Karpas-422 (cell line): ENCODE measurements around the gene CDYL2. TPM values are rescaled to one million over a fixed set of nuclear protein-coding genes. Genes with fewer than 3 reads are reported as not detected.

Experiments used
- DNase-seq: peaks from one replicate; pipeline ENCODE4 v3.0.0-alpha.2; 2015
- H2AFZ ChIP-seq: fragments of 200-600 bp; sonication (generic); 2 replicates; pipeline ENCODE4 v1.6.1; 2014; ENCODE audit warnings: antibody characterized with exemption, low read length, mixed read lengths
- H3K27ac ChIP-seq: fragments of 200-600 bp; sonication (generic); 2 replicates; pipeline ENCODE4 v1.5.1; 2014; ENCODE audit warnings: mild to moderate bottlenecking, low read length, moderate library complexity
- H3K27me3 ChIP-seq: fragments of 200-600 bp; sonication (generic); 2 replicates; pipeline ENCODE4 v1.6.1; 2014; ENCODE audit warnings: low read length, mixed read lengths
- H3K36me3 ChIP-seq: fragments of 200-600 bp; sonication (generic); 2 replicates; pipeline ENCODE4 v1.6.1; 2014; ENCODE audit warnings: low read length, mixed read lengths; ENCODE audit not compliant: insufficient read depth
- H3K4me1 ChIP-seq: fragments of 200-600 bp; sonication (generic); 2 replicates; pipeline ENCODE4 v1.6.1; 2014; ENCODE audit warnings: mild to moderate bottlenecking, low read length, mixed read lengths
- H3K4me2 ChIP-seq: fragments of 200-600 bp; sonication (generic); 2 replicates; pipeline ENCODE4 v1.6.1; 2014; ENCODE audit warnings: low read length, low read depth, mild to moderate bottlenecking; ENCODE audit not compliant: poor library complexity, severe bottlenecking
- H3K4me3 ChIP-seq: fragments of 200-600 bp; sonication (generic); 2 replicates; pipeline ENCODE4 v1.5.1; 2014; ENCODE audit warnings: mild to moderate bottlenecking, antibody characterized with exemption, low read length, mixed read lengths
- H3K79me2 ChIP-seq: fragments of 200-600 bp; sonication (generic); 2 replicates; pipeline ENCODE4 v1.6.1; 2014; ENCODE audit warnings: mild to moderate bottlenecking, low read length, mixed read lengths
- H3K9ac ChIP-seq: fragments of 200-600 bp; sonication (generic); 2 replicates; pipeline ENCODE4 v1.6.0; 2014; ENCODE audit warnings: low read length
- H3K9me2 ChIP-seq: fragments of 200-600 bp; sonication (generic), shearing (Covaris generic); replicated peaks from 2 replicates; pipeline ENCODE4 v1.6.0; 2014; ENCODE audit warnings: mild to moderate bottlenecking, low read length, moderate library complexity; ENCODE audit not compliant: insufficient read depth
- H3K9me3 ChIP-seq: fragments of 300-700, 200-600 bp; sonication (generic); 2 replicates; pipeline ENCODE4 v1.6.1; 2014; ENCODE audit warnings: low read length, mixed read lengths
- H4K20me1 ChIP-seq: fragments of 200-600 bp; sonication (generic); 2 replicates; pipeline ENCODE4 v1.6.1; 2014; ENCODE audit warnings: mild to moderate bottlenecking, antibody characterized with exemption, low read length, low read depth; ENCODE audit not compliant: insufficient read depth
- total RNA-seq: library from RNA; depleted of rRNA; stranded (reverse); fragments of >200 nt; shearing (Covaris generic); gene quantifications from 2 replicates; pipeline ENCODE4 v1.2.3, GENCODE V29; 2014; ENCODE audit warnings: low replicate concordance

The CDYL2 gene
- total RNA-seq, 1 experiment from 2014 or later, result not detected

DNA sequence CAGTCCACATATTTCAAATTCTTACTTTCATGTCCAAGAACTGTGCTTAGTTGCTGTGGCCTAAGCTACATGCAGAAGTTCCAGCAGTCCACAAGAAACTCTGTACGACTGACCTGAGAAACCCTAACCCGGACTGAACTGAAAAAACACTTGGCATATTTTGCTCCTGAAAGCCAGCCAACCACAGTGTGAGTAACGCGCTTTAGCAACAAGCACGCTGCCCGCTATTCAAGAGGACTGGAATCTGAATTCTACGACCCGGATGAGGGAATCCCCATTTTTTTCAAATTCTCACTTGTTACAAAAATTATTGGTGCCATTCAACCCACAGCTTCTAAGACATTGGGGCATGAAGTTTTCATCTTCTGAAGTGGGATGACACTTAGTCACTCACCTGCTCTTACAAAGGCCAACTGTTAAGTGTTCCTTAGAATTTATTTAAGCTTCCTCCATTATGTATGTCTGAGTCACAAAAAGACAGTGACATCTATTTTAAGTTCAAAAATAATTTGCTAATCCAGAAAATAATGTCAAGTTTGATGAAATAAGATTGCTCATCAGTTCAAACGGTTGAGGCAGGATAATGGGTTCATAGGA lies 78.7 kb downstream of the CDYL2 start:
- Histone ChIP-seq H3K4me1 (no peaks in the 10 kb centered on the region), H3K36me3 (no peaks in the 10 kb centered on the region), H3K9me2 (no peaks in the 10 kb centered on the region), H3K4me2 (no peak overlapping the region), H2AFZ (no peak overlapping the region), H3K9me3 (no peaks in the 10 kb centered on the region), H4K20me1 (no peaks in the 10 kb centered on the region), H3K27ac (no peak overlapping the region), H3K9ac (no peak overlapping the region), H3K27me3 (no peaks in the 10 kb centered on the region), H3K4me3 (no peak overlapping the region), H3K79me2 (no peaks in the 10 kb centered on the region)
- DNase-seq, result peak; percentile 15

GRCh38 chr16:80723981-80724380 lies 80.4 kb downstream of the CDYL2 start:
- no peak overlapping the region for H2AFZ ChIP-seq
- H3K9me2 ChIP-seq, result no peaks in the 10 kb centered on the region
- H3K36me3 ChIP-seq, result no peaks in the 10 kb centered on the region
- H3K27ac ChIP-seq, result no peak overlapping the region
- no peaks in the 10 kb centered on the region for H3K4me1 ChIP-seq
- no peaks in the 10 kb centered on the region for H3K9me3 ChIP-seq
- H3K4me2 ChIP-seq, result no peak overlapping the region
- no peaks in the 10 kb centered on the region for H4K20me1 ChIP-seq
- no peaks in the 10 kb centered on the region for H3K79me2 ChIP-seq
- no peak overlapping the region for H3K4me3 ChIP-seq
- H3K27me3 ChIP-seq, result no peaks in the 10 kb centered on the region
- no peak for DNase-seq
- no peak overlapping the region for H3K9ac ChIP-seq

DNA sequence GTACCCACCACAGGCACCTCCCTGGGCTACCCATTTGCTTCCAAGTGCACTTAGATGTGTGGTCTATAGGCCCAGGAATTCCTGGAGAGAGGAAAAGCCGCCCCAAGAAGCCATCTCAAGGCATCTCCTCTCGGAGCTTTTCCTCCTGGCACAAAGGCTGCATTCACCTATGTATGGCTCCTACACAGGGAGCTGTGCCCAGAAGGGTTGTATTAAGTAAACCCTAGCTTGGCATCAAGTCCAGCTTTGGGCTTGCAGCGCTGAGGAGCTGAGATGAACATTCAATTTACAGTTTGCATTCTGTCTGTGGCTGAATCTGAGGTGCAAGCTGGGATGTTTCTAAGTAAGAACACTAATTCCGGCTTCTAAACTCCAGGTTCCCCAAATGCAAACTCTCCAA lies 81.3 kb downstream of the CDYL2 start:
- Histone ChIP-seq H3K4me1 (no peaks in the 10 kb centered on the region), H3K79me2 (no peaks in the 10 kb centered on the region)
- DNase-seq, result peak; percentile 25

GRCh38 chr16:80720804-80721371 lies 83.5 kb downstream of the CDYL2 start:
- H3K9me2 ChIP-seq, result peaks cover 3% of the 10 kb centered on the region; the same call in 1 of the 2 replicates
- no peaks in the 10 kb centered on the region for H3K4me1 ChIP-seq
- peak; percentile 32 for DNase-seq
- H4K20me1 ChIP-seq, result no peaks in the 10 kb centered on the region
- no peak overlapping the region for H2AFZ ChIP-seq
- H3K79me2 ChIP-seq, result no peaks in the 10 kb centered on the region
- H3K9me3 ChIP-seq, result no peaks in the 10 kb centered on the region
- H3K36me3 ChIP-seq, result no peaks in the 10 kb centered on the region
- no peak overlapping the region for H3K4me2 ChIP-seq
- H3K4me3 ChIP-seq, result no peak overlapping the region
- H3K27ac ChIP-seq, result no peak overlapping the region
- H3K9ac ChIP-seq, result no peak overlapping the region
- H3K27me3 ChIP-seq, result no peaks in the 10 kb centered on the region

More for the DNA sequence above, 81.3 kb downstream of the CDYL2 start:
- Histone ChIP-seq H4K20me1 (no peaks in the 10 kb centered on the region), H3K4me3 (no peak overlapping the region), H2AFZ (no peak overlapping the region), H3K9me3 (no peaks in the 10 kb centered on the region), H3K27me3 (no peaks in the 10 kb centered on the region), H3K4me2 (no peak overlapping the region), H3K9me2 (no peaks in the 10 kb centered on the region), H3K27ac (no peak overlapping the region), H3K36me3 (no peaks in the 10 kb centered on the region), H3K9ac (no peak overlapping the region)

DNA sequence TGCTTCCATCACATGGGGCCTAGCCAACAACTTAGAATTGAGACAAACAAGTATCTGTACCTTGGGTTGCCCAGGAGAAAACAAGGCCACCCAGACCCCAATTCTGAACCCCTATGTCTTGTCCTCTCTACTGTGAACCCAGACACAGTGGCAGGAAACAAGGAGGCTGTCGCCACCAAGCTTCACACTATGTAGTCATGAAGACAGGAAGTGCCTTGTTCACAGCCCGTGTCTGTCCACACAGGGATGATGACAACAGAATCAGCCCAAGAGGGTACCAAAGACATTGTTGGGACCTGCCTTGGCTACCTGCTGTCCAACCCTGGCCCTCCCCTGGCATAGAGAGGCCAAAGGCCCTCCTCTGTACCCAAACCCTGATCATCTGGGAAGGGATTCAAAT lies 84.8 kb downstream of the CDYL2 start:
- peak; percentile 41 for DNase-seq
- Histone ChIP-seq H3K9me2 (peaks cover 3% of the 10 kb centered on the region; the same call in 1 of the 2 replicates), H3K9ac (no peak overlapping the region), H2AFZ (no peak overlapping the region), H3K27me3 (no peaks in the 10 kb centered on the region), H3K27ac (no peak overlapping the region), H3K9me3 (no peaks in the 10 kb centered on the region), H3K4me2 (no peak overlapping the region), H3K4me3 (no peak overlapping the region), H3K79me2 (no peaks in the 10 kb centered on the region), H3K4me1 (no peaks in the 10 kb centered on the region), H4K20me1 (no peaks in the 10 kb centered on the region), H3K36me3 (no peaks in the 10 kb centered on the region)

DNA sequence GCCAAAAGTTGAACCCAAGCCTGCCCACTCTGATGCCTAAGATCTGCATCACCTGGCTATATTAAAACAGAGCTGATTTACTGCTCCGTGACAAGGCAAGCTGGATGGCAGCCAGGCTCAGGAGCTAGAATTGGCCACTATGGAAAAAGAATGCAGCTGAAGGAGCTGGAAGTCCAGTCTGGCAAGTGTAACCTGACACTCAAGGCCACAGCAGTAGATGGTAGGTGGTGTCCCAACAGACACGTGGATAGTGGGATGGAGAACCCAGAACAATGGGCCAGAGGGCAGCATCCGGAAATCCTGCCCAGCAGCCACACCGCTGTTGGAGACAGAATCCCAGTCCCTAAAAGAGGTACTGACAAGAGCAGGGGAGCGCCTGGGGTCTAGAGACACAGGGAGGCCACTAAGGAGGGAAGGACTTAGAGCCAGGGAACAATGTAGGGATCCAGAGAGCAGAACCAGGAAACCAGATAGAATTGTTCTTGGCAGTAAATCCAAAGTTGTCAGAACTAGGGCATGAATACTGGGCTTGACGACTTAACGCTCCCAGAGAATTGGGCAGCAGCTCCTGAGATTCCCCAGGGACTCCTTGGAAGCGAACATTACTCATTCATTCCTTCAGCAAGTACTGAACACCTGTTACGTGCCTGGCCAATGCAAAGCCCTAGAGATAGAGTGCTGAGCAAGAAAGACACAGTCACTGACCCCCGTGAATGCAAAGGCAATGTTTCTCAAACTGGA lies 85.7 kb downstream of the CDYL2 start:
- H3K27me3 ChIP-seq, result no peaks in the 10 kb centered on the region
- no peak overlapping the region for H3K27ac ChIP-seq
- peaks cover 3% of the 10 kb centered on the region; the same call in 1 of the 2 replicates for H3K9me2 ChIP-seq
- H3K4me2 ChIP-seq, result no peak overlapping the region
- no peaks in the 10 kb centered on the region for H4K20me1 ChIP-seq
- no peak overlapping the region for H3K4me3 ChIP-seq
- H3K36me3 ChIP-seq, result no peaks in the 10 kb centered on the region
- no peaks in the 10 kb centered on the region for H3K79me2 ChIP-seq
- H3K4me1 ChIP-seq, result no peaks in the 10 kb centered on the region
- no peak overlapping the region for H2AFZ ChIP-seq
- DNase-seq, result peak; percentile 20
- no peaks in the 10 kb centered on the region for H3K9me3 ChIP-seq
- no peak overlapping the region for H3K9ac ChIP-seq

DNA sequence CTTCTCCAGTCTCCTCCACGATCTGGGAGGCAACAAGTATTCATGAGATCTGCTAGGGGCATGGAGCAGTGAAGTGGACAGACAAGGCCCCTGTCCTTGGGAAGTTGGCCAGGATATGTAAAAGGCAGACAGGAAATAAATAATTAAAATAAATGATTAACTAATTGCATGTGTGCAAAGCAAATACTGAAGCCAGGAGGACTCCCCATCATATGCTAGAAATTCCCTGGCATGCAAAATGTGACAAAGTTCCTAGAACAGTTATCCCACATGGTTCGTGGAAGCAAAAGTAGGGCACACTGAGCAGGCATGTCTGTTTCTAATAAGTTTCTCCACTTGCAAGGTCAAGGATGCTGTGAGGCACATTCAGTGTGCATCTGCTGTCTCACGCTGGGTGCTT lies 86.8 kb downstream of the CDYL2 start:
- DNase-seq, result no peak

DNA sequence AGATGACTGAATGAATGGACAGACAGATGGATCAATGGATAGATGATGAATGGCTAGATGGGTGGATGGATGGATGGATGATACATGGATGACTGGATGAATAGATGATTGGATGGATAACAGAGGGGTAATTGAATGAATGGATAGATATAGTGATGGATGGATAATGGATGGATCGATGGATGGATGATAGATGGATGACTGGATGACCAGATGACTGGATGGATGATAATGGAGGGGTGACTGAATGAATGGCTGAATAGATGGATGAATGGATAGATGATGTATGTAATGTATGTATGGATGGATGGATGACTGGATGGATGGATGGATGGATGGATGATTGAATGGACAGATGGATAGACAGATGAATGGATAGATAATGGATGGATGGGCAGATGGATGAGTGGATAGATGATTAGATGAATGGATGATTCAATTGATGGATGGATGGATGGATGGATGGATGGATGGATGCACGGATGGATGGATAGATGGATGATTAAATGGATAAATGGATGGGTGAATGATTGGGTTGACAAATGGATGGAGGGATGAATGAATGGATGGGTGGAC lies 87.7 kb downstream of the CDYL2 start:
- Histone ChIP-seq H3K27me3 (no peaks in the 10 kb centered on the region), H3K4me1 (no peaks in the 10 kb centered on the region), H4K20me1 (no peaks in the 10 kb centered on the region), H3K79me2 (no peaks in the 10 kb centered on the region), H3K9ac (no peak overlapping the region), H2AFZ (no peak overlapping the region), H3K9me3 (no peaks in the 10 kb centered on the region), H3K4me2 (no peak overlapping the region), H3K27ac (no peak overlapping the region), H3K36me3 (no peaks in the 10 kb centered on the region), H3K4me3 (no peak overlapping the region), H3K9me2 (peaks cover 3% of the 10 kb centered on the region; the same call in 1 of the 2 replicates)
- DNase-seq, result no peak

More for the DNA sequence above, 86.8 kb downstream of the CDYL2 start:
- Histone ChIP-seq H3K79me2 (no peaks in the 10 kb centered on the region), H3K27me3 (no peaks in the 10 kb centered on the region), H2AFZ (no peak overlapping the region), H3K36me3 (no peaks in the 10 kb centered on the region), H3K4me3 (no peak overlapping the region), H3K4me2 (no peak overlapping the region), H3K9ac (no peak overlapping the region), H3K9me3 (no peaks in the 10 kb centered on the region), H3K9me2 (peaks cover 3% of the 10 kb centered on the region; the same call in 1 of the 2 replicates), H3K27ac (no peak overlapping the region), H3K4me1 (no peaks in the 10 kb centered on the region), H4K20me1 (no peaks in the 10 kb centered on the region)
